ENCODE measurements around the gene MDGA2.
"Not testable (repeated sequence)": the region's sequence is repeated elsewhere in the genome, so short reads cannot be mapped to it uniquely, and the experiment has no call there.

Gene MDGA2

DNA sequence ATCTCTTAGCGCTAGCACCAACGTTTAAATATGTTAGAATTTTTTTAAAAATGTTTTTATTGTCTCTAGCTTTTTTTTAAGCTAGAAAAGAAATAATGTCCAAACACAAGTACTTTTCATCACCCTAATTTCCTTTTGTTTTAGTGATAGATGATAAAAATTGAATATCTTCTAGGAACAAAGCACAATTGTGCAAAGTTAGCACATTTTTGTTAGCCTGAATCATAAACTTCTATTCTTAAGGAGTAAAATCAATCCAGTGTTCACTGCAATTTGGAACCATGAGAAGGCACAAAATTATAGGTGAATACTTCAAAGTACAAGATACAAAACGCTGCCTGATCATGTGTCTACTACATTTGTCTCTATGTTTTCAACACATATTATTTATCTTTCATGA, 615.4 kb downstream of the MDGA2 start:
- DNase-seq, result no peak

DNA sequence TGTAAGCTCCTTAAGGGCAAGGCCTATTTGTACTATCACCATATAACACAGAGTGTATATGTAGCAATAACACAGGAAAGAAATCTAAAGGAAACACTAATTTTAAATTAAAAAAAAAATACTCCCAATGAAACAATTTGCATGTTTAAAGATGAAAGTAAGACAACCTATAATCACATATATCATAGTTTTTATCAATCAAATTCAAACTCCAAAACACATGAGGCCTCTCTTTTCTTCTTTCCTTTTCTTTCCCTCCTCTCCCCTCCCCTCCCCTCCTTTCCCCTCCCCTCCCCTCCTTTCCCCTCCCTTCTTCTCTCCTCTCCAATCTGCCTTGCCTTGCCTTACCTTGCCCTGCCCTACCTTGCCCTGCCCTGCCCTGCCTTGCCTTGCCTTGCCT, 618.0 kb downstream of the MDGA2 start:
- DNase-seq, result no peak

GRCh38 chr14:47044841-47045240, 630.6 kb downstream of the MDGA2 start:
- DNase-seq, result no peak

GRCh38 chr14:47040550-47040949, 634.9 kb downstream of the MDGA2 start:
- DNase-seq, result no peak

DNA sequence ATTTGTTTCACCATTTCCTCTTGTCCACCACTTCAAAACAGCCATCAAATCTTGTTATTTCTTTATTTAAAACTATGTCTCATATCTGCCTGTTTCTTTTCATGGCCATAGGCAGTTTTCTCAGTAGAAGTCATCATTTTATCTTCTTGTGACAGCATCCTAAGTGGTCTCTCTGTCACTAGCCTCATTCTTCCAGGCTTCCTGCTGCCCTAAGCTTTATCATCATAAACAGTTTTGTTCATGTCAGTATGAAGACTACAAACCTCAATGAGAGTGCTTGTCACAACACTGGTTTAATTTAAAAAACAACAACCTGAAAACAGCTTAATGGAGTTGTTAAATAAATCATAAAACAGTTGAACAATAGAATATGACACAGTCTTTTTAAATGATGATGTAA, 636.1 kb downstream of the MDGA2 start:
- DNase-seq, result no peak

DNA sequence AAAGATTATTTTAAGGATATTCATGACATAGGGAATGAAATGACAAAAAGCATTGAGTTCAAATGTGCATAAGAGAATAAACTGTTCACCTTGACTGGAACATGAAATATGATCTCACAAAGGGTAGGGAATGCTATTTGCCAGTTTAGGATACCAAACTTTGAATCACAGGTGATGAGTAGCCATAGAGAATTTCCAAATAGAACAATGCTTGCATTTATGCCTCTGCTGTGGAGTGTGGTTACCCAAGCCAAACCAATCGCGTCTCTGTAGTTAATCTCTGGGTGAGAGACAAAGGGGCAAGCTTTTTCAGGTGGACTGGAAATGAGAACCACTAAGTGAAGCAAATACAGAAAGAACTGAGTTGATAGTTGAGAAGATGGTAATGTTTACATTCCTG, 652.7 kb downstream of the MDGA2 start:
- DNase-seq, result no peak

- no peak for DNase-seq
Observed at GRCh38 chr14:47020500-47020899, 654.9 kb downstream of the MDGA2 start.

DNA sequence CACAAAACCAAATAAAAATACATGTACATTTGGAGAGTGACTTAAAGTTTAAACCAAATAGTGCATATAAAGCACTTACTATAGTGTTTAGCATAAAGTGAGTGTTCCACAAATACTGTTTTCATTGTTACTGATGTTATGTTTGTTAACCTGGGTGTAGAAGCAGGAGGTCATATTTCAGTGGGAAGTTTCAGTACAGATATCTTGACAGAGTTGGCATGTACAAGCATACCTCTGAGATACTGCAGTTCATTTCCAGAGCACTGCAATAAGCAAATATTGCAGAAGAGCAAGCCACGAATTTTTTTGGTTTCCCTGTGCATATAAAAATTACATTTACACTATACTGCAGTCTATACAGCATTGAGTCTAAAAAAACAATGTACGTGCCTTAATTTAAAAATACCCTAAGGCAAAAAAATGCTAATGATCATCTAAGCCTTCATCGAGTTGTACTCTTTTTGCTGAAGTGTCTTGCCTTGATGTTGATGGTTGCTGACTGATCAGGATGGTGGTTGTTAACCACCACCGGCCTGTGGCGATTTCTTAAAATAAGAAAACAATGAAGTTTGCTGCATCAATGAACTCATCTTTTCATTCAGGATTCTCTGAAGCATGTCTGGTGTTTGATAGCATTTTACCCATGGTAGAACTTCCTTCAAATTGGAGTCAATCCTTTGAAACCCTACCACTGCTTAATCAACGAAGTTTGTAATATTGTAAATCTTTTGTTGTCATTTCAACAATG, 662.7 kb downstream of the MDGA2 start:
- DNase-seq, result no peak

DNA sequence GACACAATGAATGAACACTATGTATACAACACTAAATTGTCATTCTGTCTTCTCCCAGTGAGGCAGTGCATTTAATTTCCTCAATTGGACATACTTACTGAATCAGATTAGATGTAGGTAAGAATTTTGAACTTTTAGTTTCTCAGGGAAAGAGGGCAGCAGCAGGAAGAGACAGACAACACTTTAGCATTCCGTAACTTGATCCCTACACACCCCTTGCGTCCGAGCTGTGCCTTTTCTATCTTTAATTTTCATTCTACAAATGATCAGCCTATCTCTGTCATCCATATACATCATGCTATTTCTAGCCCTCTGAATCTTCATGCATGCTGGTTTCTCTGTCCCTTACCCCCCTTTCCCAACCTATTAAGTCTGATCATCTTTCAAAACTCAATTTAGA, 665.8 kb downstream of the MDGA2 start:
- no peak for DNase-seq

DNA sequence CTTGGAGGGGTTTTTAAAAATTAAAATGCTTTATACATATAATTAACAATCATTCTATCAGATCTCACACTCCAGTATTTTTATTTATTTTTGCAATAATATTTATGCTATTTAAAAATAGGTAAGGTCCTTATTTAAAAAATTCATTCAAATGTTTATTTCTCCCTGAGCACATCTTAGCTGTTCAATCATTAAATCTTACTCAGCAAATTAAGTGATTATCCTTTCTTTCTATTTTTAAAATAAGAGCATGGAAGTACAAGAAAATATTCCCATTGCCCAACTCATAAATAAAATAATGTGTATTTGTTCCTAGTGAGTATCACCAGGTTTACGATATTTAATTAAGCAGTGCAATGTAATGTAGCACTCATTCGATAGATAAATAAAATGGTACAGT, 666.7 kb downstream of the MDGA2 start:
- no peak for DNase-seq

GRCh38 chr14:46999661-47000060, 675.7 kb downstream of the MDGA2 start:
- DNase-seq, result no peak

- DNase-seq, result no peak
Observed at GRCh38 chr14:46989566-46989965, 685.8 kb downstream of the MDGA2 start.

DNA sequence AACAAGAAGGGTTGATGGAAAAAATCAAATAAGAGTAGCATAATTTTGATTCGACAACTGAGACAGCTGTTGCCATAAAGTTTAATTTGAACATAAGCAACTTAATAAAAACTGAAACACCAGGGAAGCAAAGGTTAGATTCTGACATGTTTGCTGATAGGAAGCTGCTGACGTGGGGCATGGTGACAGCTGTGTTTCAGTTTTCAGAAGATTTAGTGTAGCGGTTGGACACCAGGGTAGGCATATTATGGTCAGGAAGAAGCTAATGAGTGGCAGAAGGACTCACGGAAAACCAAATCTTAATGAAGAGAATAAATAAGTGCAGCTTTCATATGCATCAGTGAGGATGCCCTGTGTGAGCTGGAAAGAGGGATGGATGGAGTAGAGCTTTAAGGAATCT, 687.1 kb downstream of the MDGA2 start:
- no peak for DNase-seq

- no peak for DNase-seq
Observed at GRCh38 chr14:46985529-46986380, 689.6 kb downstream of the MDGA2 start.

GRCh38 chr14:46973295-46973694, 702.1 kb downstream of the MDGA2 start:
- DNase-seq, result no peak

DNA sequence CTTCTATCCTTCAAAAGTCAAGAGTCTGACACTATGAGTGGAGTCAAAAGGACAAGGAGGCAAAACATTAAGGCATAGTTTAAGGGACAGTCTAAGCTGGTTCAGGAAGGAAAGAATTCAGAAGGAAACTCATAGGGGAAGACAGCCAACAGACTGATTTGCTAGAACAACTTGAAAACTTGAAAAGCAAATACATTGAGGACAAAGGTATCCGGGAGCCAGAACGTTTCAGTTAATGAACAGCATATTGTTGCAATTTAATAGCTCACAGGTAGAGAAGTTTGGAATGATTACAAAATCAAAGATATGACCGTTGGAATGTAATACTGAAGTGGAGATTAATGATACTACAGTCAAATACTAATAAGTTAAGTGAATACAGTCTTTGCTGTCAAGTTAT, 711.0 kb downstream of the MDGA2 start:
- no peak for DNase-seq

- DNase-seq, result no peak
Observed at GRCh38 chr14:46951103-46951502, 724.3 kb downstream of the MDGA2 start.

- no peak for DNase-seq
Observed at GRCh38 chr14:46940611-46941010, 734.8 kb downstream of the MDGA2 start.

DNA sequence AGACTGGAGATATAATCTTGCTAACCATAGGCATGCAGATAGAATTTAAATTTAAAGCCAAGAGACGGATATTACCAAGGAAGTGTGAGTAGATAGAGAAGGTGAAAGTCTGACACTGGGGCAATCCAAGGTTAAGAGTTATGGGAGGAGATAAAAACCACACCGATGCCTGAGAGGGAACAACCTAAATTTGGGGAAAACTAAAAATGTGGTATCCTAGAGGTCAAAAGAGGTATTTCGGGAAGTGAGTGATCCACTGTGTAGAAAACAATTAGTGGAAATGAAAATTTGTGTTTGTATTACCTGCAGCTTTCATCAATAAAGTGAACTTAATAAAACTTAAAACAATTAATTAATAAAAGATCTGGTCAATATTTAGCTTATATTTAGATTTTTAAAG, 754.9 kb downstream of the MDGA2 start:
- DNase-seq, result no peak

DNA sequence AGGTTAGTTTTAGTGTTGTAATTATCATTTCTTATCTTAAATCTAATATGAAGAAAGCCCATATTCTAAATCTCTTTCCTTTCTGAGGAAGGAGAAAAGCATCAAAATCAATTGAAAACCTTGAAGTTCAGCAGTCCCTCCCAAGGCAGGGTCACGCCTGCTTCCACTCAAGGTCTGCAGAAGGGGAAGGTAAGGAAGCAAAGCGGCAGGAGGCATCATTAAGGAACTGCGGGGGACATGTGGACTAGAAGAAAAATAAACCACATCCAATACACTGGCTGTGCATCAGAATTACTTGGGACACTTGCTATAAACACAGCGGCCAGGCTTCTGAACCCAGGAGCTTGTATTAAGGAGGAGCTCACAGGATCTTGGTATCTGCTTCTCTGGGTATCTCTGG, 759.9 kb downstream of the MDGA2 start:
- not testable (repeated sequence) for DNase-seq

DNA sequence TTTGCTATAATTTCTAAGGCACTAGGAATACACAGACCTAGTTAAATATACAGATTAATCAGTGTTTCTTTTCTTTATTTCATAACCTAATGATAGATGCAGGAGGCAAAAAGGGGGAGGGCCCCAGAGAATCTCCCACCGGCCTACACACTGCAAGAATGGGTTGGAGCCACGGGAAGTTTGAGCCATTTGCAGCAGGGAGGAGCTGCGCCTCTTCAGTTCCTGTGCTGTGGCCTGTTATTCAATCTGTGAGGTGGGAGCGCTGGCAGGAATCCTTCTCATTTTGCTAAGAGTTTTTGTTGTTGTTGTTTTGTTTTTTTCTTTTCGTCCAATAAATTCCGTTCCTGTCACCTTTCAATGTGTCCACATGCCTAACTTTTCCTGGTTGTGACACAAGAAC, 772.6 kb downstream of the MDGA2 start:
- DNase-seq, result no peak

DNA sequence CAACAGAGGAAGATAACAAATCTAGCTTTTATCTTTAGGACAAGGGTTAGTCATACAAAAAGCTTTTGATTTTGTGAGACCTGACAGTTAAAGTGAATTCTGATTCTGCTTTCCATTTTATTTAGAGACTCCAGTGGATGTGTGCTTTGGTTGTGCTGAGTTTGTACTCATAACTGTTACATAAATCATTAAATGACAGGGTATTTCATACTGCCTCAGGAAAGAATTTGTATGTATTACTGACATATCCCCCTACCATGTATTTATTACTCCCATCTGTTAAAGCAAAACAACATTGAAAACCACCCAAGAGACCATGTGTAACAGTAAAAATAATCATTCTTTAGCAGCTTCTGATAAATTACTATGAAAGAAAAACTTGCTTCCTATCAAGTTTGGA, 780.9 kb downstream of the MDGA2 start:
- no peak for DNase-seq

DNA sequence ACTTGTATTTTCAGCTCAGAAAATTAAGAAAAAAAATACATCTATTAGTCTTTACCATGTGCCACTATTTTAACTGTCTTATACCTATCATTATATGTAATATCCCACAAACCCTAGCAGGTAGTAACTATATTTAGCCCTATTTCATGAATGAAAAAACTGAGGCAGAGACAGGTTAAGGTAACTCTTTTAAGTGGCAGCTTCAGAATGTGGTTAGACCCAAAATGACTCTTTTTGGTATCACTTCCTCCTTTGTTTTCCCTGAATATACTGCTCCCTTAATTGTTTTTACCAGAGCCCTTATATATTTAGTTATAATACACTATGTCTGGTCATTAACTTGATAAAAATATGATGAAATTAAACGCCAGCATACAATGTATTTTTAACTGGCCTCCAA, 788.3 kb downstream of the MDGA2 start:
- DNase-seq, result no peak

DNA sequence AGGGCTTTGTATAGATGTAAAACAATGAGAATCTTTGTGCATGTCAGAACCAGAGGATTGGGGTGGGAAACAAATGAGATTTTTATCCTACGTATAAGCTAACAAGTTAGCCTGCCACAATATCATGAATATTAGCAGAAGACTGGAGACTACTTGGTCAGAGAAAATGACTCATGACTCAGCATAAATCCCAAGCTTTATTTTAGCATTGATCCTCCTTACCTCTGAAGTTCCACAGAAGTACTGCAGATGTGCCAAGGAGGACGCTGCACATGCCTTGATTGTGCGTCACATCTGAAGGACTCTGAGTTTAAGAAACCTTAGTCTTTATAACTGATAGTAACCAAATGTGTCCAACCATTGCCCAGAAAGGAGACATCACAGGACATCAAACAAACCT, 789.8 kb downstream of the MDGA2 start:
- DNase-seq, result no peak

DNA sequence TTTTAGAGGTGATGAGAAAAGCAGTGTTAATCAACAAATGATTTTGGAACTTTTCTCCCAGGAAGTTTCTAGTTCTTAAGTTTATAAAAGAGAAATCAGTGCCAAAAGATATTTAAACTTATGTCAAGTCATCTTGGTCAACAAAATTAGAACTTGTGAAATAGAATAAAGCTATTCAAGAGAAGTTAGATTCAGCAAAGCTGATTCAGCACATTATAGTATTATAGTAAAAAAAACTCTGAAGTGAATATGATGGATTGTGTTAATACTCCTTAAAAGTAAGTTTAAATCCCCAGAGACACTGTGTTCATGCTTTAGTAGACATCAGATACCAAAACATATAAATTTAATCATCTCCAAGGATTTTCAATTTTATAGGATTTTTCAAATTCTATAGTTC, 813.7 kb downstream of the MDGA2 start:
- no peak for DNase-seq
